GM19452 (cell line): ENCODE data around the gene SUSD4.

Source experiments
- ATAC-seq: cut with Tn5 transposase; IDR thresholded peaks from one replicate; pipeline ENCODE4 v1.9.1; 2021; ENCODE audit not compliant: unreplicated experiment

SUSD4 gene

DNA sequence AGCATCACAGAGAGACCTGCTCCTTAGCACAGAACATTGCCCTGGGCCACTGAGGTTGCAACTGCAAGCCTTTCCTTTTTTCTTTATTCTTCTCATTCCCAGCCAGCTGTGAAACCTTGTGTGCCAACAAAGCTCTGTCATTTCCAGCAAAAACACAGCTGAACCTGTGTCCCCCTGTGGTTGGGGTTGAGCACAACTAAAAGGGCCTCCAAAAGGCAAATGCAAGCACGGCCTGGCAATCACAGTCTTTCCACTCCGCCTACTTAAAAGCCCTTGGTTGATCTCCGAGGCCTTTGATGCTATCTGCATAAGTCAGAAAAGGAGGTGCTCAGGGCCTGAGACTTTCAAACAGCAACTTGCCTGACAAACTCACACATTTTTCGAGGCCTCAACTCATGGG is 32.7 kb downstream of the SUSD4 start:
- ATAC-seq, result no peak

DNA sequence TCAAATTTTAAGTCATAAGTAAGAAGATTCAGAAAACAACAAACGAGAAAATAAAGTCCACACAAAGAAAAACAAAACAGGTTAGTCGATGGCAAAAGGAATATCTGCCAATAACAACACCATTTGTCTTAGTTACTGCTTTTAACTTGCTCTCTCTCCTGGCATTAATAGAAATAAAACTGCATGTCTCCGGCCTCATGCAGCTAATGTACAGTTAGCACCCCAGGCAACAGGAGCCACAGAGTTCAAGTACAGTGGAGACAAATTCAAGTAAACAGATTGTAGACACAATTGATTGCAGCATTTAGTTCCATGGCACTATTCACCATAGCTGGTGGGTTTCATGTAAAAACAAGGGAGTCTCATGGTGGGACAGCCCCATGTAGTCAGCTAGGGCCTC is 33.5 kb downstream of the SUSD4 start:
- ATAC-seq, result no peak

GRCh38 chr1:223329664-223330415 is 34.1 kb downstream of the SUSD4 start:
- ATAC-seq, result no peak

GRCh38 chr1:223329252-223329651 is 34.7 kb downstream of the SUSD4 start:
- no peak for ATAC-seq

DNA sequence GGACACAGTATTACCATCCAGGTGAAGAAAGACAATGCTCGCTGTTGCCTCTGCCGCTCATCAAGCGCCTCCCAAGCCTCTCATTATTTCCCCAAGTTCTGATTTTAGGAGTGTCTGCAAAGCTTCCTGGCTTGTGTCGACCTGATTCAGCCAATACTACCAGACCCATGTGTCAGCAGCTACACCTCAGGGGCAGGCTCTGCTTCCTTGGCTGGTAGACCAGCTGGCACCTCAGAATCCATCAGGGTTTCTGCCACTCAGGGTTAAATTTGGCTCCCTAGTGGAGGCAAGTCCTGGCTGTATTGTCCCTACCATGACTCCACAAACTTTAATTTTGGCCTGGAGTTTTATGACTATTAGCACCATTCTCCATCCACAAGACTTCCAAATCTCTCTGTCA is 35.4 kb downstream of the SUSD4 start:
- no peak for ATAC-seq

DNA sequence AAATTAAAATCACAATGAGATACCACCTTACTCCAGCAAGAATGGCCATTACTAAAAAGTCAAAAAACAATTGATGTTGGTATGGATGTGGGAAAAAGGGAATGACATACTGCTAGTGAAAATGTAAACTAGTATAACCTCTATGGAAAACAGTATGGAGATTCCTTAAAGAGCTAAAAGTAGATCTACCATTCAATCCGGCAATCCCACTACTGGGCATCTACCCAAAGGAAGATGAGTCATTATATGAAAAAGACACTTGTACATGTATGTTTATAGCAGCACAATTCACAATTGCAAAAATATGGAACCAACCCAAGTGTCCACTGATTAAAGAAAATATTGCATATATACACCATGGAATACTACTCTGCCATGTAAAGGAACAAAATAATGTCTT is 37.2 kb downstream of the SUSD4 start:
- ATAC-seq, result no peak

DNA sequence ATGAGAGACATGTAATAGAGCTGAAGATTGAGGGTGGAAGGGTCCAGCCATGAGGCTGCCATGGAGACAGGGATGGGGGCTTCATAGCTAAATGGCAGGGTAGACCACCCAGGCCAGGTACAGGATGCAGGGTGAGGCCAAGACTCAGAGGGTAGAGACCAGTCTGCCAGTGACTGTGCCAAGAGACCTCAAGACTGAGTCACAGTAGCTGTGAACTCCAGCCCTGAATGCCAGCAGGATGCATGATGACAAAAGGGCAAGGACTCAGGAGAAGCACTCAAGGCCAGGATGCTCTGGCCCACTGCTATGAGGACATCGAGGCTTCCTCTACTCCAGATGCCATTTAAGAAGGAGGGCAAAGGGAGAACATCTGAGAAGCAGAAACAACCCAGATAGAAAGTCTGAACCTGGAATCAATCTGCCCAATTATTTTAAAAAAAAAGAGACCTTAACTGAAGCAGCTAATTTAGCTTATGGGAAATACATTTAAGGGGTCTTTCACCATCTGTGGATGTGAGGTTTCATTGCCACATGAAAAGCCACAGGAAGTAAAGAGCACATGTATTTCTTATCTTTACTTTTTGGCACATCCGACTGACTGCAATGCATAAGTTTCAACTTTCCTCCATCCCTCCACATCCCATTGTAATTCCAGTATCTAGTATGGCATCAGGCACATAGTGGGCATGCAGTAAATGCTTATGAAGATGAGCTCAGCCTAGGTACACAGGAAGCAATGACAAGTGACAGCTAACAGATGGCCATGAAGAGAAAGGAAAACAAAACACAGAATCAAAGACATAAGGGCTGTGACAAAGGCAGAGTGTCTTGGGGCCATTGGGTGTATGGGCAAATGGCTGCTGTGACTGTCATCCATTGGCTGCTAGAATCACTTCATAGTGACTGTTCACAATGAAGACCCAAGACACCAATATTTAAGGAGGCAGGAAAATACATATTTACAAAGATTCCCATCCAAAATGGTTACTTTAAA is 40.2 kb downstream of the SUSD4 start:
- ATAC-seq, result no peak

- ATAC-seq, result no peak
Measured at GRCh38 chr1:223322868-223323267, 41.1 kb downstream of the SUSD4 start.

DNA sequence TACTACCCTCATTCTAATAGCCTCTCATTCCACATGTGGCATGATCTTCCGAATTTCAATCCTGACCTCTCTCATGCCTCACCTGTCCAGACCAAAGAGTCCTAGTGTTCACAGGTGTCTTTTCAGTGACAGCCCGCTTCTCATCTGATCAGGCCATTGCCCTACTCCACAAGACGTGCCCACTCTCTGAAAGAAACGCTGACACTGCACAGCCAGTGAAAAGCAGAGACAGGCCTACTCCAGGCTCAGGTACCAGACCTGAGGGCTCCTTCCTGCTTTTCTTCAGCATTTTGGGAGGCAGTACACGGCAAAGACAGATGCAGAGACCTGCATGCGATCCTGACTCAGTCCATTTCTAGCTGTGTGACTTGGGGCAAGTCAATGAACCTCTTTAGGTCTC is 43.0 kb downstream of the SUSD4 start:
- no peak for ATAC-seq

DNA sequence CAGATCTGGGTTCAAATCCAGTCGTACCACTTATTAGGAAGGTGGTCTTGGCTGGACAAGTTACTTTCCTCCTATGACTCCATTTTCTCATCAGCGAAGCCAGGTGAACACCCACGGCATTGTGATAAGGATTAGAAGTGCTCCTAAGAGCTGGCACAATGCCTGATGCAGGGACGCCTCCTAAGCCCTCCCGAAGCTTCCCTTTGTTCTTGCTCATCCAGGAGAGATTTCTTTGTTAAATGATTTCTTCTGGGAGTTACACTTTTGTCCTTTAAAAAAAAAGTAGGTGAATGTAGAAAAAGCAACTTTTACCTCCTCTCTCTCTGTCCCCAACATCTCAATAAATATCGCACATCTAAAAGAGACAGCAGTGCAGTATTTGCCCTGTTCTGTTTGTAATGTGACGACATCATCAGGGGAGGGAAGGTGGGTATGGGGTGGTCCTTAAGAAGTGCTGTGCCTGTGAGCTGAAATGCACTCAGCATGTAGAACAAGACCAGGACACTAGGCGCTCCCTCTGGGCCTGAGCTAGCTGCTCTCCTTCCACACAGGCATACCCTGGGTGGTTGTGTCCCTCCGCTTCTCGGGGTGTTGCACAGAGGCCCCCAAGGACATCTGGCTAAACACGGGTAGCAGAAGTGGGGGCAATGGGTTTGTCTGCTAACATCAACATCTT is 43.9 kb downstream of the SUSD4 start:
- ATAC-seq, result no peak

DNA sequence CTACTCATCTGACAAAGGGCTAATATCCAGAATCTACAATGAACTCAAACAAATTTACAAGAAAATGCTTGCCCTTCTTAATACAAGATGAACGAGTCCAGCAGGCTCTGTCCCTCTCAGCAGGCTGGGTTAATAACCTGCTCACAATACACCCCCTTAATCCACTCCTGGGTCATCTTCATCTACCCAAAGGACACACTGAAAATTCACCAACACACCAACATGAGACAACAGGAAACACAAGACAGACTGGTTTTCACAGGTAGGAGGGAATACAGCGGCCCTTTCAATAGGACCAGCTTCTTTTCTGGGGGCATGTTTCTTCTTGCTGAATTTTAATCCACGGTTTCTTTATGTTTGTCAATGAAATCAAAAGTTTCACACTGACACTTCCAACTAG is 44.6 kb downstream of the SUSD4 start:
- ATAC-seq, result no peak

- ATAC-seq, result no peak
Measured at GRCh38 chr1:223316082-223316481, 47.9 kb downstream of the SUSD4 start.

GRCh38 chr1:223315665-223316064 is 48.3 kb downstream of the SUSD4 start:
- no peak for ATAC-seq

- ATAC-seq, result no peak
Measured at GRCh38 chr1:223313415-223313754, 50.6 kb downstream of the SUSD4 start.

DNA sequence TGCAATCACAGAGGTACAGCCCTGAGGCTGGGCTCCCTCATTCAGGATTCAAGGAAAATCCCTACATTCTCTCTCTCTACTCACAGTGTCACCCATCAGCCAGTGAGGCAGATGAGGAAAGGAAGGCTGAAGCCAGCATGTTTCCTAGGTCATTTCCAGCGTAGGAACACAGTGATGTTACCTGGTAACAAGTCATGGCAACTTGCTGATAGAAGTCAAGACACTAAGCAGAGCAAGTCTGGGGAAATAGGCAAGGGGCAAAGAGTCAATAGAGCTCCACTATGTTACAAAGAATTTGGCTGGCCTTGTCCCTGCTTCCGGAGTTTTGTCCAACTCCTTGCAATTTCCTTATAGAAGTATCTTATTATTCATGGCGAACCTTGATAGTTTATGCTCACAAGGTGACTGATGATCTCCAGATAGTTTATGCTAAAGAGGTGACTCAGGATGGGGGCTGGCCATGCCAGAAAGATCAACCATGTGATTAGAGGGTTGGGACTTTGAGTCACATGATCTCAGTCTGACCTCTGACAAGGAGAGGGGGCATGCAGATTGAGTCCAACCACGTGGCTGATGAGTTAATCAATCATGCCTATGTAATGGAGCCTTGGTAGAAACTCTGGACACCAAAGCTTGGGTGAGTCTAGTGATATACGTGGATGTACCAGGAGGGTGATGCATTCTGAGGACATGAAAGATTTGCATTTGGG is 51.1 kb downstream of the SUSD4 start:
- no peak for ATAC-seq

DNA sequence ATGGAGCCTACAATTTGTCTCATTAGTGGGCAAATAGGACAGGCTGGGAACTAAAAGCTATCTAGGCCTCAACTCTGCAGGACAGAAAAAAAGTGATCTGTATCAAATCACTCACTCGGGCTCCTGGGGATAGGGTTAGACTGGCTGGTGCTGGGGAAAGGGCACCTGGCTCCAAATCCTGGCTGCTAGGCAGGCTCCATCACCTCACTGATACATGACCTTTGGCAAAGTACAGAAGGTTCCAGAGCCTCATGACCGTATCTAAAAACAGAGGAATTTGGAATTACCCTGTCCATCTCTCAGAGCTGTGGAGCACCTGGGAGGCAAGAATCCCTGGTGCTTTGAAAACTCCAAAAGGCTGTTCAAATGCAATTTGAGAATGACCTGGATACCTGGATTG is 51.7 kb downstream of the SUSD4 start:
- ATAC-seq, result no peak

- no peak for ATAC-seq
Measured at GRCh38 chr1:223311826-223312225, 52.1 kb downstream of the SUSD4 start.

- no peak for ATAC-seq
Measured at GRCh38 chr1:223308136-223308535, 55.8 kb downstream of the SUSD4 start.

DNA sequence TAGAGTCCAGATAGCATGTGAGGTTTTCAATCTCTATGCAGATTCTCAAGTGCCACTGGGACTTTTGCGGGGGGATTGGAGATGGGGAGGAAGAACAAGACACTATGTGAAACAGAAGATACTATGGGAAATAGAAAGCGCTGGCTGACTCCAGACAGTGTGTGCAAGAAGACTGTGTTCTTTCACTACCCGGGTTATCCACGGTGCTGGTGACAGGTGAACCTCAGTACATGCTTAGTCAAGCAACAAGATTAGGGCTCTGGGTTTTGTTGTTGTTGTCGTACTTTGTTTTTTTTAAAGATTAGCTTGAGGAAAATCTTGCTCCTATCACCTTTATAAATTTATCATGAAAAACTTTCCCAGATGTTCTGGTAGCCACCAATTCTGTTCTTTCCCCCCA is 56.4 kb downstream of the SUSD4 start:
- no peak for ATAC-seq

GRCh38 chr1:223304931-223305330 is 59.0 kb downstream of the SUSD4 start:
- ATAC-seq, result no peak

GRCh38 chr1:223301371-223301770 is 62.6 kb downstream of the SUSD4 start:
- no peak for ATAC-seq
